ENCODE measurements around the gene HDAC9. TPM values are rescaled to one million over a fixed set of nuclear protein-coding genes. Genes with fewer than 3 reads are reported as not detected.

HDAC9 gene
- total RNA-seq, 1 donor: 55.0 TPM

DNA sequence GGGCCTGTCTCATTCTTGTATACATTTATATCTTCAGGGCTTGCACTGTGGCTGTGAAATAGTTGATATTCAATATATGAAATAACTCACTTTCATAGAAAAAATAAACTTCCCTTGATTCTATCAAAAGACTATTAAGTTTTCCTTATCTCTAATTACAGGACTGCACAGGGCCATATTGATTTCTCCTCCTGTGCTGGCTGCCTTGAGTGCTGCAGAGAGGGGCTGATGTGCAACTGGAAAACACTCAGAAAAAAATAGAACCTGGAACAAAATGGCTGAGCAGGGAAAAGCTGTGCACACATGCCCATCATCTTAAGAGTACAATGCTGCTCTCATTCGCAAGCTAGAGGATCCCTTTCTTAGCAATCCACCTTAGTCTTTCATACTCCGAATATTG, 5.9 kb upstream of the HDAC9 start:
- no peak overlapping the region for H3K4me3 ChIP-seq (ENCODE audit: low read depth, low read length)
- TF ChIP-seq, protein P1, sequence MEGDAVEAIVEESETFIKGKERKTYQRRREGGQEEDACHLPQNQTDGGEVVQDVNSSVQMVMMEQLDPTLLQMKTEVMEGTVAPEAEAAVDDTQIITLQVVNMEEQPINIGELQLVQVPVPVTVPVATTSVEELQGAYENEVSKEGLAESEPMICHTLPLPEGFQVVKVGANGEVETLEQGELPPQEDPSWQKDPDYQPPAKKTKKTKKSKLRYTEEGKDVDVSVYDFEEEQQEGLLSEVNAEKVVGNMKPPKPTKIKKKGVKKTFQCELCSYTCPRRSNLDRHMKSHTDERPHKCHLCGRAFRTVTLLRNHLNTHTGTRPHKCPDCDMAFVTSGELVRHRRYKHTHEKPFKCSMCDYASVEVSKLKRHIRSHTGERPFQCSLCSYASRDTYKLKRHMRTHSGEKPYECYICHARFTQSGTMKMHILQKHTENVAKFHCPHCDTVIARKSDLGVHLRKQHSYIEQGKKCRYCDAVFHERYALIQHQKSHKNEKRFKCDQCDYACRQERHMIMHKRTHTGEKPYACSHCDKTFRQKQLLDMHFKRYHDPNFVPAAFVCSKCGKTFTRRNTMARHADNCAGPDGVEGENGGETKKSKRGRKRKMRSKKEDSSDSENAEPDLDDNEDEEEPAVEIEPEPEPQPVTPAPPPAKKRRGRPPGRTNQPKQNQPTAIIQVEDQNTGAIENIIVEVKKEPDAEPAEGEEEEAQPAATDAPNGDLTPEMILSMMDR (IDR thresholded peaks at IDR 0.05; ENCODE audit: insufficient read depth, low read length): no peak
- DNase-seq (ENCODE audit: low read depth): no peak

- H3K4me3 ChIP-seq (ENCODE audit: low read depth, low read length): no peak overlapping the region
- DNase-seq (ENCODE audit: low read depth): no peak
- TF ChIP-seq, protein P1 (IDR thresholded peaks at IDR 0.05; ENCODE audit: insufficient read depth, low read length): no peak
Observed at GRCh38 chr7:18491871-18492270, 3.7 kb upstream of the HDAC9 start.

DNA sequence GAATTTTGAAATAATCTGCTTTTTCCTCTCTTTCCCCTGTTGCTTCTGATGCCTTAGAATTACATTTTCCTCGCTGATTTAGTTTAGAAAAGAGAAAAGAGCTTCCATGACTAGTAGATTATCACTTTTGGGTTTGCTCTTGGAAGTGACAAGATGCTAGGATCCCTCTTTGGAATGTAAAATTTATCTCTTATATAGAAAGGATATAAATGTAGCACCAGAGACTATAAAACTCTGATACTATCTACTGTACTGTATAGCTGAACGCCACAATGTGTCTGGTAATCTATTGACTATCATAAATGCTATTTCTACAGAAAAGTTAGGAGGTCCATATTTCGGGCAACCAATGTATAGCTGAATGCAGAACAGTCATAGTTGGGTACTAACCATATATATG, 1.1 kb upstream of the HDAC9 start:
- H3K4me3 ChIP-seq (ENCODE audit: low read depth, low read length): no peak overlapping the region
- TF ChIP-seq, protein P1 (IDR thresholded peaks at IDR 0.05; ENCODE audit: insufficient read depth, low read length): no peak
- no peak for DNase-seq (ENCODE audit: low read depth)

DNA sequence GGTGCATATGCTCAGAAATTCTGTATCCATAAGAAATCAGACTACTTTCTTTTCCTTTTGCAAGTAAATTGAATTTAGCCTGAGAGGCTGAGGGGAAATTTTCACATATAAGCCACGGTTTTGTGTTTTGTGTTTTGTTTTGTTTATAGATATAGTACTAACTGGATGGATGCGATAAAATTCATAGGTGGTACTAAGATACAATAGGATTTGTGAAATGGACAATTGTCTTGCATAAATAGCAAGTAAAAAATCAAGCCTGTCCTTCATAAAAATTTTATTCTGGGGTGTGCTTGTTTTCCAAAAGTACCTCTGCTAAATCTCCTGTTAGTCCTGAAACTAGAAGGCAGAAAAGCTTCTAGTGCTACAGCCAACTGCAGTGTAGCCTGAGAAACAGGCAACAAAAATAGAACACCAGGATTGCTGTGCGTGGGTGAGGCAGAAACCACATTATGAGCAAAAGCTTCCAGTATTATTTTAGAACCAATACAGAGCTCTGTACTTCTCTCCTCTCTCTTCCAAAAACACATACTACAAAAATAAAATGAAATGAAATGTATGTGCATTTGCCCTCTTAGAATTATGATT, 634 bp upstream of the HDAC9 start:
- peak; percentile 61 for DNase-seq (ENCODE audit: low read depth)
- H3K4me3 ChIP-seq (ENCODE audit: low read depth, low read length): no peak overlapping the region
- TF ChIP-seq, protein P1 (IDR thresholded peaks at IDR 0.05; ENCODE audit: insufficient read depth, low read length): no peak

- TF ChIP-seq, protein P1 (IDR thresholded peaks at IDR 0.05; ENCODE audit: insufficient read depth, low read length): no peak
- peak overlapping the region; percentile 53 for H3K4me3 ChIP-seq (ENCODE audit: low read depth, low read length)
- DNase-seq (ENCODE audit: low read depth): no peak
Observed at GRCh38 chr7:18496341-18496700, 772 bp downstream of the HDAC9 start.

DNA sequence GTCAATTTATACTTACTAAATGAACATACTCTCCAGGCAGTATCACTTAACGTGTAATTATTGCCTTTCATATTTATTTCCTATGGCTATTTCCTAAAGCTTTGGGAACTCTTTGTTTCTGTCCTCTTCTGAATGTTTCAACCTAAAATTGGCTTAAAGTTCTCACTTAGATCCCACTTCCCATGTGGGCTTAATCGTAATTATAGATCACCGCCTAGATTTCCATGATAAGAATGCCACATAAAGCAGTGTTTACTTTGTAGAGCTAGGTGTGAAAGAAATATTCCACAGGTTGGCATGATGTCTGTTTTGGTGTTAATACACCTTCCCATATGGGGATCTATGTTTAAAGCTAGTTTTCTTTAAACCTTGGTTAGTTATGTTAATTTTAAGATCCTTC, 1.5 kb downstream of the HDAC9 start:
- no peak for DNase-seq (ENCODE audit: low read depth)
- H3K4me3 ChIP-seq (ENCODE audit: low read depth, low read length): peak overlapping the region; percentile 53
- TF ChIP-seq, protein P1 (IDR thresholded peaks at IDR 0.05; ENCODE audit: insufficient read depth, low read length): no peak

DNA sequence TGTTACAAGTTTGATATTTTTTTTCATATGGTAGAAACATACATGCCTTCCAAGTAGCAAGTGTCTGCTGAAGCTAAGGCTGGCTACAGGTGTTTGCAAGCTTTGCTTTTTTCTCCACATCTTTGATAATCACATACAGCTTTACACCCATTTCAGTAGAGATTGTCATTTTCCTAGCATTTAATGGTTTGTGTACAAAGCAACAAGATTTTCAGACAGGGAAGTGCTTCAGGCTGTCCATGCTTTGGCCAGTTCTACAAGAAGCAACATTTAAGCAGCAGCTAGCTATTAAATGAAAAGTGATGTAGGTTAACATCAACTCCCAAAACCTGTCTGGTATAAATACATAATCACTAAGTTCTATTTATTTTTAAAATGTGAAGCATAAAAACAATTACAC, 2.3 kb downstream of the HDAC9 start:
- DNase-seq (ENCODE audit: low read depth): no peak
- TF ChIP-seq, protein P1 (IDR thresholded peaks at IDR 0.05; ENCODE audit: insufficient read depth, low read length): no peak
- no peak overlapping the region for H3K4me3 ChIP-seq (ENCODE audit: low read depth, low read length)

All from fibroblast of the aortic adventitia (primary cell).